Posterior cingulate gyrus (tissue), 11 donors: ENCODE data around the gene PDCD1.

ENCODE experiments used
- DNase-seq, 10 donors: peaks; one replicate each; pipeline versions ENCODE4 v3.0.0 to v3.0.0-alpha.2; 2020 to 2021; ENCODE audit warnings: mixed read lengths in 3 of 10
- intact Hi-C: fragments of 100-400 bp; cut with DNase I; formaldehyde crosslinking; loops from one replicate; pipeline ENCODE4 v1.15.1; 2023

Gene PDCD1

DNA sequence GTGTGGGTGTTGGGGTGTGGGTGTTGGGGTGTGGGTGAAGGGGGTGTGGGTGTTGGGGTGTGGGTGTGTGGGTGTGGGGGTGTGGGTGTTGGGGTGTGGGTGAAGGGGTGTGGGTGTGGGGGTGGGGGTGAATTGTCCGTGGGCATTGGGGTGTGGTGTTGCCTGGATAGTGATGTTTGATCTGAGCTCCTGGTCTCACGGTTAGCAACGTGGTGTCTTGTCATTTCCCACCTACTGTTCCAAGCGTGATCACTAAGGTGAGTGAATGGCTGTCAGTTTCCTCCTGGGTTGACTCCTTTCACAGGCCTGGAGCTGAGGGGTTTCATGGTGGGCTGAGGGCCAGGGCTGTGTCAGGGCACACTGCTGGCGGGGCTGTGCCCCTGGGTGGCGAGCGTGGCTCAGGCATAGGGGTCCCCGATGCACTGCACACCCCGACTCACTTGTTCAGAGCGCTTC lies 38.1 kb upstream of the PDCD1 start:
- intact Hi-C loops: no loop called here
- DNase-seq: peak in 4 of 10 donors; percentile 0 to 45 (median 4)

DNA sequence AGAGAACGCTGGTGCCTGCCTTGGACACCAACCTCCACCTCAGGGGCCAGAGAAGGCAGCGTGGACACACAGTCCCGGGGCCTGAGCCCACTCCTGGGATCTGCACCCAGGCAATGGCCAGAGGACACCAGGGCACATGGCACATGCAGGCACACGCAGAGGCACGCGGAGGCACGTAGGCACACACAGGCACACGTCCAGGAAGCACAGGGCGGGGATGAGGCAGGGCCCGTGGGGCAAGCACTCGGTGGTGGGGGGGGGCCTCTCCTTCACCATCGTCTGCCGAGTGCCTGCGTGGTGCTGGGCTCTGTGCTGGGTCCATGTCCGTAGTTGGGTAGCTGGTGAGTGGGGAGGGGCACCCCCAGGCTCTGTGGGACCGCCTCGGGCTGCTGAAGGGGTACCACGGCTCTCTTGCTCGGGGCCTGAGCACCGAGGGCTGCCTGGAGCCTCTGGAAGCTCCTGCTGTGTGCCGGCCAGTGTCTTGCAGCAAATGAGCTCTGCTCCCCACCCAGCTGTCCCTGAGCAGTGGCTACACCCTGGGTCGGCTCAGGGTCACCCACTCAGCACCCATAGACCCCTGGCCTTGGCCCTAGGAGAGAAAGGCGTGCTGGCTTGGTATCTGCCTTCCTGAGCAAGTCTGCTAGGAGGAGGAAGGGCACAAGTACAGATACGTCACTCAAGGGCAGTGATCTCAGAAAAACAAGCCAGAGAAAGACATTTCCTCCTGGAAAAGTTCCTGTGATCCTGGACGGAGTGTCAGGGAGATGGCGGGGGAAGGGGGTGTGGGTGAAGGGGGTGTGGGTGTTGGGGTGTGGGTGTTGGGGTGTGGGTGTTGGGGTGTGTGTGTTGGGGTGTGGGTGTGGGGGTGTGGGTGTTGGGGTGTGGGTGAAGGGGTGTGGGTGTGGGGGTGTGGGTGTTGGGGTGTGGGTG lies 37.3 kb upstream of the PDCD1 start:
- peak in 7 of 10 donors; percentile 3 to 66 (median 6) for DNase-seq
- intact Hi-C loops: no loop called here

DNA sequence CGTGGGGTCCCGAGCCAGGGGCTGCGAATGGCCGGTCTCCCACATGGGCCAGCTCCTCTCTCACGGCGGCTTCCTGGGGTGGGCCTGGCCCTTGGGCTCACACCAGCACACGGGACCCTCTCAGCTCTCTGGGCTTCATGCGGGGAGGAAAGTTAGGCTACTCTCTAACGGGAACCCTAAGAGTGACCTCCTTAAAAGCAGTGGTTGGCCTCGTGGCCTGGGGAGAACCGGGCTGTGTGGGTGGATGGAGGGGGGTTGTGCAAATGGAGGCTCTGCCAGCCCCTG lies 36.7 kb upstream of the PDCD1 start:
- DNase-seq: no peak
- intact Hi-C loops: no loop called here

DNA sequence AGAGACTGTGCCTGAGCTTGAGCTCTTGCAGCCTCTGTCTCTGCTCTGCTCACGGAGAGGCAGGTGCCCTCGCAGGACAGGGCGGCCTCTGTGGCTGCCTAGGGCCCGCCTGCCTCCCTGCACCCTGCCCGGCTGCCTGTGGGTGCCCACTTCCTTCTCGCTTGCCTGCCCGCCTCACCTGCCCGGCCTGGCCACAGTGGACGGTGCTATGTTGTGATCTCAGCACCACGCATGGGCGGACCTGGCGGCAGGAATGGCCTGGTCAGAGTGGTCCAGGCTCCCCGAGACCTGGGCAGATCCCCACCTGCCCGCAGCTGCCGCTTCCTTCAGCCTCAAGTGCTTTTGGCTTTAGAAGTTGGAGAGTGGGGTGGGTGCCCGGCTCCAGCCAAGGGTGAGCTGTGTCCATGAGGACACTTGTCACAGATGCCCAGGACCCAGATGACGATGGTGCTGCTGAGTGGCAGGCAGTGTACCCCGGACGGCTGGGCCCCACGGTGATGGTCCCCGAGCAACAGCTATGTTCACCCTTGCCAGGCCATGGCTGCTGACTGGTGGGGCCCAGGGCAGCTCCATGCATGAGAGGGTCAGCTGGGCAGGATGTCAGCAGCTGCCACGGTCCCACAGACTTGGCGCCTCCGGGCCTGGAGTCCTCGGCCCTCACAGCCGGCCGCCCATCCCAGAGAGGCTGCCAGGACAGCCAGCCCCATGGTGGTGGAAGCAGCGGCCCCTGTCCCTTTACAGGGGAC lies 36.2 kb upstream of the PDCD1 start:
- intact Hi-C loops: no loop called here

DNA sequence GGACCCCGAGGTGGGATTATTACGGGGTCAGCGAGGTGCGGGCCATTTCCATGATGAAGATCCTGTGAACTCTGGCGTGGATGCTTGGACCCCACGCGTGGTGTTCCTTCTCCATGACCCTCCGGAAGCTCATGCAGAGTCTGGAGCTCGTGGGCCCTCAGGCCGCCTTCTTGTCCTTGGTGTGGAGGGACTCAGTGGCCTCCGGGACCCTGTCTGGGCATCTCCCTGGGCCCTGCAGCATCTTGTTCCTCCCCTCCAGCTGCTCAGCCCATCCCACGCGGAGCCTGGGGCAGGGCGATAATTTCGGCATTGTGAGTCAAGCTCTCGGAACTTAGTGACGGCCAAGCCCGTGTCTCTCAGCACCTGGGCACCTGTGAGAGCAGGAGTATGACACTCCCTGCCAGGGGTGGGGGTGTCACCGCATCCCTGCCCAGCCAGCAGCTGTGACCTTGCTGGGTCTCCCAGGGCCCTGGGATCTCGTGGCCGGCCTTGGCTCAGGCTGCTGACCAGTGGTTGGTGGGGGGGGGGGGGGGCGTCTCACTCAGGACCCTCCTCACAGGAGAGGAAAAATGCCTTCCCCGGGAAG lies 35.5 kb upstream of the PDCD1 start:
- peak in 7 of 10 donors; percentile 2 to 65 (median 8) for DNase-seq
- intact Hi-C loops: no loop called here

More for the DNA sequence above, 36.2 kb upstream of the PDCD1 start:
- DNase-seq: peak in 7 of 10 donors; percentile 3 to 81 (median 8)

DNA sequence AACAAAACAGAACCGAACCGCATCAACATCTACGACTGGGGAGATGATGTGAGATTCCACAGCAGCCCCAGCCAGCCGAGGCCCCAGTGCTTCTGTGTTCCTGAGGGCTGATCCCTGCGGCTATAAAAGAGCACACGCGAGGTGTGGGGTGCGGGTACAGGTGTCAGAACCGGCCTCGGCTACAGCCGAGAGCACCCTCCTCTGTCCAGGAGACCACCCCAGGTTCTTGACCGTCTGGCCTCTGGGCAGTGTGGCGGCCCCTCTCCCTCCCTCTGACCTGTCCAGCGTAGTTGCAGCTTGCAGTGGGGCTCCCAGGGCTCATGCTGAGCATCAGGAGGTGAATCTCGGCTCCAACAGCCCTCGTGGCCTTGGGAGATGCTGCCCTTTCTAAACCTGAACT lies 34.6 kb upstream of the PDCD1 start:
- intact Hi-C loops: no loop called here
- DNase-seq: peak in 6 of 10 donors; percentile 2 to 80 (median 21)

DNA sequence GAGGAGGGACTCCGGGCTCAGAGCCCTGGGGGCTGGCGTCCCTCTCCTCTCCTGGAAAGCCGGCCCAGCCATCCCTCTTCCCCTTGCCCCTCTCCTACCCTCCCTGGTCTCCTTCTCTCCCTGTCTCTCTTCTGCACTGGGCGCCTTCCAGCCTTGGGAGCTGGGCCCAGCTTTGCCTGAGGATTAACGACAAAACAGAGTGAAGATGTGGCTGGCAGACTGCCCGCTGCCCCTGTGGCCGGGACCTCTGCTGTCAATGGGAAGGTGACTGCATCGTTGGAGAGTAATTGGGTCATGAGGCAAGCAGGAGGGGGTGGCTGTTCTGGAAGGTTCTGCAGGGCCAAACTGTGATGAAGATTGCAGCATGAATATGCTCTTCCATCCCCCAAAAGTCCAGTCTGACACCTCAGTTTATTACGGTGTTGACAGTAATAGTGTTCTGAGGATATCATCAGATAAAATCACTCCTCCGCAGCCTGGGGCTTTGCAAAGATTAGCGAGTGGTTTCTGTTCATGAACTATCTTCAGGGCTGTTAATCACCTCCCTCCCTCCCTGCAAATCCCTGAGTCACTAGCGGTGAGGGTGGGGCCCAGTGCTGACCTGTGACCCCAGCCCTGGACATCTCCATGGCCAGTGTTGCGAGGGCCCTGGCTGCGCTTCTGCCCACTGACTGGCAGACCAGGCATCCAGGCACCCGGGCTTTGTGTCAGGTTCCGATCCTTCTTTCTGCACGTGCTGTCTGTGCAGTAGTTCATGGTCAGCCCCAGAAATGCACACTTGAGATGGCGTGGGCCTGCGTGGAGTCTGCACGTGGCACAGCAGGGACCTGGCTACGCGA lies 33.8 kb upstream of the PDCD1 start:
- peak in 6 of 10 donors; percentile 1 to 82 (median 46) for DNase-seq
- intact Hi-C loops: no loop called here

DNA sequence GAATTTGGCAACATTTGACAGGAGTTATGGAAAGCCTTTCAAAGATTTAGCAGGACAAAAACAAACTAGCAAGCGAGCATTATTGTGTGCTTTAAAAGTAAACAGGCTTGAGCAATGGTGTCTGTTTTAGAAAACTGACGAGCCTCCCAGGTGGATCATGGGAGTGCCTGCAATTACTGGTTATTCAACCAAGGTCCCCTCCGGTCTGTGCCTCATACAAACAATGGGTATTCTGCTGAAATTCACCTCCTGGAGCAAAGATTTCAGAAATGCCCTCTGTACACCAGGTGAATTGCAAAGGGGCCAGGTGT lies 33.2 kb upstream of the PDCD1 start:
- no peak for DNase-seq
- intact Hi-C loops: no loop called here

DNA sequence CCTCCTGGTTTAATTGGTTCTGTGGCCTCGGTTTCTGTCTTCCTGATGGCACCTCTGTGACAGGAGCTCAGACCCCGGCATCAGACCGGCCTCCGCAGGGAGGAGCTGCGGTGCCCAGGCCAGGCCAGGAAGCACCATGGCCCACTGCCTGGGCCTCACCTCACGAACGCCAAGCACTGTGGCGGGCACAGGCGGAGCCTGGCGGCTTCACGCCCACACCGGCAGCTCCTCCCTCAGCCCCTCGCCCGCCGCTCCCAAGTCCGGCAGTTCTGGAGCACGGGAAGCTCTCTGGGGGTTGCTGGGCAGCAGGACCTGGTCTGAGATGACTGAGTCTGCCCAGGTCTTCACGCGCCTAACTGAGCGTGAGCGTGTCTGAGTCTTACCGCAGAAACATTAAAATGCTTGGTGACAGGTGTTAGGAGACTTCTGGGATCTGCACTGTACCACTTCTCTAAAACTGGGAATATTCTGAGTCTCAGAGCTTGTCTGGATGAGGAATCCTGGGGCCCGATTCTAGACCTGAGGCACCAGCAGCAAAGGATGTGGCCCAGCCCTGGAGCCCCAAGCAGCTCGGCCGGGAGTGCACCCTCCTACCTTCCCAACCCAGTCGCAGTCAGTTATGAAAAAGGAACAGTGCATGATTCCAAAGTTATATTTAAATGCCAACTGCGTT lies 32.8 kb upstream of the PDCD1 start:
- intact Hi-C loops: no loop called here
- DNase-seq: peak in 4 of 10 donors; percentile 17 to 82 (median 68)

DNA sequence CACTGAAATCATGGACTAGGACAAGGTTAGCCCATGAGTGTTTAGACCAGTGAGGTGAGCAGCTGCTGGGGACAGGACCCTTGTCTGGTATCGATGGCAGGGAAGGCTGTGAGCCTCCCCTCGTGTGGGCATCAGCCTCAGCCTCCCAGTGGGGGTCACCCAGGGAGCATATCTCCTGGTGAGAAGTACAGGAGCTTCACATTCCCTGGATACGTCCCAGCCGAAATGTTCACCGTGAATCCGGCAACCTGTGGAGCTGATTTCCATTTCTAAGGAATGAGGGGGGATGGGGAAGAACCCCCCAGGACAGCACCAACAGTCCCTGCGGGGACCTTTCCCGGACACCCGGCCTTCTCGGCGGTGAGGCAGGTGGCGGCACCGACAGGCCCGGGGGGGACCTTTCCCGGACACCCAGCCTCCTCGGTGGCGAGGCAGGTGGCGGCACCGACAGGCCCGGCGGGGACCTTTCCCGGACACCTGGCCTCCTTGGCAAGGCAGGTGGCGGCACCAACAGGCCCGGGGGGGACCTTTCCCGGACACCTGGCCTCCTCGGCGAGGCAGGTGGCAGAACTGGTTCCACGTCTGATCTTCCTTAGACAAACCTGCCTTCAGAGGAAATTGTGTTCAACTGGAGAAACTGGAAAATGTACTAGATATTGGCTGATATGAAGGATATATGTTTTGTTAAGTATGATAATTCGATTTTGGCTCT lies 32.0 kb upstream of the PDCD1 start:
- peak in 3 of 10 donors; percentile 35 to 62 (median 52) for DNase-seq
- intact Hi-C loops: no loop called here

DNA sequence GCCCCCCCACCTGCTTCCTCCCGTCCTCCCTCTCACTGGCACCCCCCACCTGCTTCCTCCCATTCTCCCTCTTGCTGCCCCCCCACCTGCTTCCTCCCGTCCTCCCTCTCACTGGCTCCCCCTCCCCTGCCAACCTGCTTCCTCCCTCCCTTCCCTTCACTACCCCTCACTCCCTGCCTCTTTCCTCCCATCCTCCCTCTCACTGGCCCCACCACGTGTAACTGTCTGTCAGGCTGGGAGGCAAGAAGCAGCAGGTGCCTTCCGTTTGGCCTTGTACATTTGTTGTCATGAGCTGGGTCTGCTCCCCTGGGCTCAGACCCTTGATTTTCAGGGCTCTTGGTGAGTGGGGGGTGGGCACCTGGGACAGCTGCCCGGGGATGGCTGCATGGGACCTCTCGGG lies 29.9 kb upstream of the PDCD1 start:
- intact Hi-C loops: no loop called here
- peak in 3 of 10 donors; percentile 23 to 34 (median 32) for DNase-seq

DNA sequence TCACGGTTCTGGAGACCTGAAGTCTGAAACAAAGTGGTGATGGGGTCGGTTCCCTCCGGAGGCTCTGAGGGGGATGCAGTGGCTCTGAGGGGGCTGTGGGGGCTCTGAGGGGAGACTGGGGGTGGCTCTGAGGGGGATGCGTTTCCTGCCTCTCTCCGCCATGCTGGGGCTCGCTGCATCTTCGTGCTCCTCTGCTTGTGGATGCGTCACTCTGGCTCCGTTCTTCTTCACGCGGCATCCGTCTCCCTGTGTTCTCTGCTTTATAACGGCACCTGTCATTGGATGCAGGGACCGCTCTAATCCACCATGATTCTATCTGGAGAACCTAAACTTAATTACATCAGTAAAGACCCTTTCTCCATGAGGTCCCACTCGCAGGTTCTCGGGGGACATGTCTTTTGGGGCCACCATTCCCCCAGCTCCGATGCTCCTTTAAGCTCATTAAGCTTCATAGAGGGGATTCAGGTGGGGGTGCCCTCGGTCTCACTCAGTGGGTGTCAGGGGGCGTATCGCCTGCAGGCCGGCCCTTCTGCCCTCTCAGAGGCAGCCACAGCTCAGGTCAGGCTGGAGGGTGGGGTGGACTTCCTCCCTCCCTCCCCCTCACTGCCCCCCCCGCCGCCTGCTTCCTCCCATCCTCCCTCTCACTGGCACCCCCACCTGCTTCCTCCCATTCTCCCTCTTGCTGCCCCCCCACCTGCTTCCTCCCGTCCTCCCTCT lies 29.3 kb upstream of the PDCD1 start:
- intact Hi-C loops: no loop called here
- peak in 4 of 10 donors; percentile 2 to 71 (median 52) for DNase-seq

DNA sequence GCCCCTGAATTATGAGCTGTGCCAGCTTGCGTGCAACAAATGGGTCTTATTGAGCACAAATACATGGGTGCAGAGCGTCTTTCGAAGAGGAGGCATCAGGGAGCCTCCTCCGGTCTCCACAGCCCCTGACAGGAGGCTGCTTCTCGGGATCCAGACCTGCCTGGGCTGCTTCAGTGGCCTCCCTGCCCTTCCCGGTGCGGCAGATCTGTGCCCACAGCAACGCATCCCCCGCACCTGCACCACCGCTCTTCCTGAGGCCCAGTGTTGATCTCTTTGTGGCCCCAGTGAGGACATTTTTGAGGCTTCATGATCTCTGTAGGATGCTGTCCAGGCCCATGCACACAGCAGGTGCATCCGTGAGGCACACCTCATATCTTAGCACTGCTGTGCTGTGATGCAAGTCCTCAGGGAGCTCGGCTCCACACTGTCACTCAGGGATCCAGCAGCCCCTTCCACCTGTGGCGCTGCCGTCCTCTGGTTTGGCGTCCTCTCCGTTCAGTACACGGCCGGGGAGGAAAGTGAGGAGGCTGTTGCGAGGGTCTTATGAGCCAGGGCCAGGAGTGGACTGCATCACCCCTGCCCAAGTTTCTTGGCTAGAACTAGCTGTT lies 28.2 kb upstream of the PDCD1 start:
- peak in 4 of 10 donors; percentile 15 to 77 (median 52) for DNase-seq
- intact Hi-C loops: no loop called here

DNA sequence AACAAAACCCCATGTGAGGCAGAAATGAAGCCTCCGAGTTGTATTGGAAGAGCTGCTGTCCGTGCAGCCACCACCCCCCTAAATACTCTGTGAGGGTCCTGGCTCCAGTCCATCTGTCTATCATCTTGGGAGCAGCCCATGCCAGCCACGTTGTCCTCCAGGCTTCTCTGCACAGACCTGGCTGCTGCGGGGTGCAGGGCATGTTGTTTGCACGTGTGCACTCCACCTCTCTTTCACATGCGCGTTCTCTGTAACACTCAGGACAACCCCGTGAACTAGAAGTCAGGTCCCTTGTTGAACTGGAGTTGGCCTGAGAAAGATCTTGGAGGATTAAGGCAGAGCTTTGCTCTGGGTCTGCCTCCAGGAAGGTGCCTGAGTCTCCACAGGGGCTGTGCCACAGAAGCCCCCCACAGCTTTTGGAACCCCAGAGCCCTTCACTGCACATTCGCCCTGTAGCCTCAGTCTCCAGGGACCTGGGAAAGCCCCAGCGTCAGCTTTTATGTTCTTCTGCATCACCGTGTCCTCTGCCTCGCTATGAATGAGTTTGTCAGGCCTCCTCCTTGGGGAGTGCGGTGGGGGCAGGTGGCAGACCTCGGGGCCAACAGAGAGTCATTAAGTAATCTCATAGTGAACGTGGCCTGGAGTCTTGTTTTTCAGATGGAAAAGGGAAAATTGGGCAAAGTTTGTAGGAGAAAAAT lies 27.4 kb upstream of the PDCD1 start:
- intact Hi-C loops: no loop called here
- DNase-seq: peak in 2 of 10 donors; percentile 29 to 34

DNA sequence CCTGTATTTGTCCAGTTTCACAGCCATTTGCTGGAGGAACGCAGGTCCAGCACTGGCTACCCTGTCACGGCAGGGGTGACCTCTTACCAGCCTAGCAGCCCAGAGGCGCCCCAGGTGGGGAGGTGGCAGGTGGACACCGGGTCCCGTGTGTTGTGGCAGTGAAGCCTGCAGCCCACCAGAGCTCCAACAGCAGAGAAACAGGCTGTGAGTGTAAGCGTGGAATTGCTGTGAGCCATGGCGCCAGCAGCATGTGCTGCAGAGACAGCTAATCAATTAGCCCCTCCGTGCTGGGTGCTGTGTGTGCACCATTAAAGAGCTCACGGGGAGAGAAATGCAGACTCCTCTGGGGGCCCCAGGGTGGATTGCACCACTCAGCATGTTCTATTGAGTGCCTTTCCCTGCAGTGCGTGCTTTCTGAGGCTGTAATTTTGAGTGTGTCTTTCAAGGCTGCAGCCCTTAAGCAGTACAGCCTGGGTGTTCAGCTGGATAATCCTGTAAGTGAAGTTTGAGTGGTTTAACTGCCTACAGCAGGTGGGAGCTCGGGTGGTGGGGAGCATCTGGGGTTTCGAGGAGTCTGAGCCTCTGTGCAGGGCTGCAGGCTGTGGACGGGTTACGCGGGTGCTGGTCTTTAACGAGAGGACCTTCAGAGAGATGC lies 26.7 kb upstream of the PDCD1 start:
- intact Hi-C loops: no loop called here
- peak in 3 of 10 donors; percentile 51 to 76 (median 64) for DNase-seq

DNA sequence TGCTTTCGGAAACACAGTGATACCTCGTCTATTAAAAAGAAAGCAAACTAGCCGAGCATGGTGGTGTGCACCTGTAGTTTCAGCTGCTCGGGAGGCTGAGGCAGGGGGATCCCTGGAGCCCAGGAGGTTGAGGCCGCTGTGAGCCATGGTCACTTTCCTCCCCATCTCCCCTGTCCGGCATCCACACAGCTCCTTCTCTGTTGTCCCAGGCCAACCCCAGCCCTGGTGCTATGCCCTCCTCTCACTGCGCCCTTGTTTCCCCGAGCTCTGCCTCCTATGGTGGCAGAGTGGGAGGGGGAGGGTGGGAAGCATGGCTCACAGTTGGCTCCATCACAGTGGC lies 26.2 kb upstream of the PDCD1 start:
- peak in 2 of 10 donors; percentile 52 to 55 for DNase-seq
- intact Hi-C loops: no loop called here

DNA sequence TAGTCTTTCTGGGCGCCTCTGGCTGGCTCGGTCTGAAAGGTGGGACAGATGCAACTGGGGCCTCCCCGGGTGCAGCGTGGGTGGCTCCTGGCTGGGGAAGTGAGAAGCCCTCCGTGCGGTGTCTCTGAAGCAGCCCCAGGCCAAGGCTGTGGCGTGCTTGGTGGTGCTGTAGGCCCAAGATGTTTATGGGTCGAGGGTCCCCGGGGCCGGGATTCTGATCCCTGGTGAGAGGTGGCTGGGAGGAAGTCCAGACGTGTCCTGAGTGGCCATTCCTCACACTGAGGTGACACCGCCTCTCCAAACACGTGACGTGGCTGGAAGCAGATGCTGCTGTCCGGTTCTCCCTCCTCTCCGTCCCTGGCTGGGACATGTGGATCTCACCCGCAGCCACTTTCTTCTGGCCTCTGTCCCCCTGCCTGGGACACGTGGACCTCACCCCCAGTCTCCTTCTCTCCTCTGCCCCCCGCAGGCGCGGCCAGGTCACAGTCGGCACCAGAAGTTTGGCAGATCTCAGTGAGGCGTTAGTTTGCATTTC lies 23.5 kb upstream of the PDCD1 start:
- intact Hi-C loops: no loop called here
- DNase-seq: peak in 3 of 10 donors; percentile 74 to 88 (median 87)
